GM19324 (cell line): ENCODE results near the gene MAD2L2.

Experiments
- ATAC-seq: cut with Tn5 transposase; IDR thresholded peaks from one replicate; pipeline ENCODE4 v1.9.1; 2021; ENCODE audit warnings: mild to moderate bottlenecking, moderate library complexity; ENCODE audit not compliant: unreplicated experiment, low FRiP score

Gene MAD2L2

DNA sequence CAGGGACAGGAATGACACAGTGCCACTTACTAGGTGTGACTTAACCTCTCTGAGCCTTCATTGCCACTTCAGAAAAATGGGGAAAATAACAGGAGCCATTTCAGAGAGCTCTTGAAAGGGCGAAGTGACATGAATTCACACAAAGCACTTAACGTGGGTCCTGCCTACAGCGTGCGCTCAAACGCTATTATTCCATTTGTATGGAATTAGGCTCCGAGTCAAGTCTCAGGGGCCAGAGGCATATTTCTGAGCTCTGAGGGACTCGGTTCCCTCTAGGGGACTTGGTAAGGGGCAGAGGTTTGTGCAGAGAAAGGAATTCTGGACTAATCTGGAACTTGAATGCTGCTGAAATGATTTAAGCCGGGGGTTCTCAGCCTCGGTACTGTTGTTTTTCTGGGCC lies 24.6 kb upstream of the MAD2L2 start:
- ATAC-seq = no peak

DNA sequence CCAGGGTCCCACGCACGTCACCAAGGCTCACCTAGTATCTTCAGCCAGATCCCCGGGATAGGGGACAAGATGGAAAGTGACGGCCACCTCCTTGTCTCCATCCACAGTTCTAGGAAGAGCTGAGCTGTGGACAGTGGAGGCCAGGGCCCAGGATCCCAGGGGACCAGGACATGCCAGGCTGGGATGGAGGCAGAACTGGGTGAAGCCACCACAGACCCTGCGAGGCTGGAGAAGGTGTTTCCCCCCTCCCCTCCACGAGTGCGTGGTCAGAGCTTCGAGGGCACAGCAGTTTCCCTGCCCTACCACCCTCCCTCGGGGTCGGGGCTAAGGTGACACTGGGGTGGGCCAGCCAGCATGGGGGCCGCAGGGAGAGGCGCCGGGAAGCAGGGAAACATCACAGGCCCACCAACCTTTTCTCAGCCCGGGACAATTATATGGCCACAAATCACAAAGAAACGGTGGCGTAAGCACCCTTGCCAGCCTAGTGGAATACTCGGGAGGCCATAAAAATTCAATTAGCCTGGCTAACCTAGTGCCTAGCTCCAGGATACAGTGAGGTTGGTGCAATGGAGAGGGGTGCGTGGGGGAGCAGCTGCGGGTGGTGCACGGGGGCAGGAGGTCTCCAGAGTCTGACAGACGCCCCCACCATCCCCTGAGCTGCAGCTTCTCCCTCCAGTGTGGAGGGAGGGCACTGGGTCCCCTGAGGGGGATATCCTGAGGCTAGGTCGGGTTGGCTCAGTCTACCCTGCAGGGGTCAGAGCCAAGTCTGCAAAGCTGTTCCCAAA lies 23.9 kb upstream of the MAD2L2 start:
- ATAC-seq = no peak

DNA sequence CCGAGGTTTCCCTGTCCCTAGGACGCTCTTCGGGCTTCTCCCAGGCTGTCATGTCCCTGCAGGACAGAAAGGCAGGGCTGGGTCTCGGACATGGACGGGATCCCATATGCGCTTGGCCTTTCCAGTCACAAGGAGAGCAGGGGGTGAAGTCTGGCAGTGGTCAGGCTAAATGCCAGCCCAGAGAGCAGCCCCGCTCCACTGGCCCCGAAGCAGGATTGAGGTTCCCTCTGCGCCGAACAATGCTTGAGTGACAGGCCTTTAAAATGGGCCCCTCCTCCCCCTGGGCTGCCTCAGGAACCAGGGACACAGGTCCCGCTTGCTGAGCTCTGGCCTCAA lies 23.2 kb upstream of the MAD2L2 start:
- no peak for ATAC-seq

DNA sequence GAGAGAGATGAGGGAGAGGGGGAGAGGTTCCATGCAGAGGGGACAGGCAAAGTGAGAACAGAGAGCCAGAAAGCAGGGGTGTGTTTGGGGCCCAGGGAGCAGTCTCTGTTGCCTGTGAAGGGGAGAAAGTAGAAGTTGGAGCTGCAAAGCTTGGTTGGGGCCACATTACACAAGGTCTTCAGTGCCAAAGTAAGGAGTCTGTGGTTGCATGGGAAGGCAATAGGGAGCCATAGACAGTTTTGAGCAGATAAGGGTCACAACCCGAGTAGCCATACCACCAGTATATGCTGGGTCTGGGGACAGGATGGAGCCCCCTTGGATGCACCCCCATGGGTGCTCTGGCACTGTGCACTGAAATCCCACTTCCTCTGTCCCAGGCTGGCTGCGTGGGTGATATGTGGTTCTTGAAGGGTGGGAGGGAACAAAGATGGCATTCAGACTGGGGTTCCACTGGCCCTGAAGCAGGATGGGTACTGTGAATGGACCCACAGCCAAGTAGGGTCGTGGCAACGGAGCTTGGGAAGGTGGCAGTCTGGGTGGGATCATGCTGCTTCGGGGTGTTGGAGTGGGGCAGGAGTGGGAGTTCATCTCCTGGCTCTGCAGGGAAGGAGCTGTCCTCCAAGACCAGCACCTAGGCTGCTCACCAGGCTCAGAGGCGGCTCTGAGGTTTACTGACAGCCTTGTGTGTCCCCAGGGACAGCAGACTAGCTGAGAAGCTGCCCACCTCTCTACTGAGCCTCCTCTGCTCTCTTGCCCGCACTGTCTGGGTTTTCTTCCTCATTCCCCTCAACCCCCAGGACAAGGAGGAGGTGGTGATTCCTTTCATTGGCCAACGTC lies 22.6 kb upstream of the MAD2L2 start:
- no peak for ATAC-seq

DNA sequence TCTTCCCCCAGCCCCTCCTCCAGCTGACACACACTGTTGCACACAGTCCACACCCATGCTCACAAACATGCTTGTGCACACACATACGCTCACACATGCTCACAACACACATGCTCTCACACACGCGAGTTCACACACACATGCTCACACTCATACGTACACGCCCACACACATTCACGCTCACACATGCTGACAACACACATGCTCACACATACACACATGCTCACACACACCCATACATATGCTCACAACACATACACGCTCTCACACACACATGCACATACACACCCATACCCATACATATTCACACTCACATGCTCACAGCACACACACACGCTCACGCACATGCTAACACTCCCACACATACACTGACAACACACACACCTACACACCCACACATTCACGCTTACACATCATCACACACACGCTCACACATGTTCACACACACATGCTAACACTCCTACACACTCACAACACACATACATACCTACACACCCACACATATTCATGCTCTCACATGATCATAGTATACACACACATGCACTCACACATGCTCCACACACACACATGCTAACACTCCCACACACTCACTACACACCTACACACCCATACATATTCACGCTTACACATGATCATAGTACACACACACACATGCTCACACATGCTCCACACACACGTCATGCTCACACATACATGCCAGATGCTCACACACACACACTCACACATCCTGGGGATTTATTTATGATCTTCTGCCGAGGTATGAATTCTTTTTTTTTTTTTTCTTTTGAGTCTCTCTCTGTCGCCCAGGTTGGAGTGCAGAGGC lies 21.2 kb upstream of the MAD2L2 start:
- no peak for ATAC-seq

DNA sequence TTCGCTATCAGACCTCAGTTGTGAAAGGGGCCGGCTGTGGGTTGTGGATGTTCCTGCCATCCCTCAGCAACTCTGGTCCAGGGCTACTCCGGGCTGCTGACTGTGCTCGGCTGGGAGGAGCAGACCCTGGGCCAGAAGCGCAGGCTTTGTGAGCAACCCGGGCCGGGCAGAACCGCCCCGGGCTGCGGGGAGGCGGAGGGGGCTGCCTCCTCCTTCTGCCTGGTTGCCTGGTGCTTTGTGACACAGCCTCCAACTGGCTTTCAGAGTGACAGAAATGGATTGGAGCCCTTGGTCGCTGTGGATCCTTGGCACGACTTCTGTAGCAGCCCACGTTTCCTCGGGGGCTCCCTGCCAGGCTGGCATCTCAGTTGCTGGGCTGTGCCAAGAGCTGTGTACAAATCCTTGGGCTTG lies 20.6 kb upstream of the MAD2L2 start:
- no peak for ATAC-seq

DNA sequence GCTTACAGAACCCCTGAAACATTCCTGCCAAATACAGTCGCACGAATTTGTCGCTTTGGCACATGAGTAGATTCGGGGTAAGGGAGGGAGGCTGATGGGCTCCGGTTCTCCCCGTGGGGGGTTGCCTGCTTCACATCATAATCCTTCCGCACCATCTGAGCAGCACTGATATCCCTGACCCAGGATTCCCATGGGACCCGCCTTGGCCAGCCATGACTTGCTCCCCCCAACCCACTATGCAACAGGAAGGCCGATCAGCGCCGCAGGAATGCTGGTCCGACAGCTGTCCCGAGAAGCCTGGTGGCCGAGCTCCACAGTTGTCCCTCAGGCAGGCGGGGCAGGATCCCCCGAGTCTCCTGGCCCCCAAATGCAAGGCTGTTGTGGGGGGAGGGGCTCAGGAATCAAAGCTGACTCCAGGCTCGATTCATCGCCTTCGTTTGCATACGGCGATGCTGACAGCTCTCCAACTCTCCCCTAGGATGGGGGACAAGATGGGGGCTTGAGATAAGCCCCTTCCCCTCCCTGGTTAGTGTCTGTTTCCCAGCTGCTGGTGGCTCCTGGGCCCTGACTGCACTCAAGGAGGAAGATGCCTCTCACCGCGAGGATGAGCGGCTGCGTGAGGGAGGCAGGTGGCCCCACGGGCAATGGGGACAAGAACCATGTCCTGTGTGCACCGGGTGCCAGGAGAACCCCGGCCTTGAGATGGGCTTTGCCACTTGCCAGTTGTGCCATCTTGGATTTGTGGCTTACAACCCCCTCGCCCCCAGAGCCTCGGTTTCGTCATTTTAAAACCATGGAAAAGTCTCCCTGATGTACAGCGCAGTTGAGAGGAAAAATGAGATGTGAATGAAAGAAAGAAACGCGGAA lies 19.9 kb upstream of the MAD2L2 start:
- ATAC-seq = no peak

DNA sequence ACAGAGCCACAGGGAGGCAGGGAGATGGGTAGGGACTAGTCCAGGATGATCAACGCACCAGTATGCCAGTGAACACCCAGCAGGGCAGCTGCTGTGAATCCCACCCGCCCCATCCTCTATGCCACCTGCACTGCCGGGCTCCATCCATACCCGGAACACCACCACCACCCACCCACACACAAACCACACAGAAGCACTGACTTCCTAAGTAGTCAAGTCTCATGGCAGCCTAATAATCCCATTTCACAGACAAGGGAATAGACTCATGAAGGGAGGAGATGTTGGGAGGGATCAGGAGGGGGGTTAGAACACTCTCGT lies 16.9 kb upstream of the MAD2L2 start:
- no peak for ATAC-seq

DNA sequence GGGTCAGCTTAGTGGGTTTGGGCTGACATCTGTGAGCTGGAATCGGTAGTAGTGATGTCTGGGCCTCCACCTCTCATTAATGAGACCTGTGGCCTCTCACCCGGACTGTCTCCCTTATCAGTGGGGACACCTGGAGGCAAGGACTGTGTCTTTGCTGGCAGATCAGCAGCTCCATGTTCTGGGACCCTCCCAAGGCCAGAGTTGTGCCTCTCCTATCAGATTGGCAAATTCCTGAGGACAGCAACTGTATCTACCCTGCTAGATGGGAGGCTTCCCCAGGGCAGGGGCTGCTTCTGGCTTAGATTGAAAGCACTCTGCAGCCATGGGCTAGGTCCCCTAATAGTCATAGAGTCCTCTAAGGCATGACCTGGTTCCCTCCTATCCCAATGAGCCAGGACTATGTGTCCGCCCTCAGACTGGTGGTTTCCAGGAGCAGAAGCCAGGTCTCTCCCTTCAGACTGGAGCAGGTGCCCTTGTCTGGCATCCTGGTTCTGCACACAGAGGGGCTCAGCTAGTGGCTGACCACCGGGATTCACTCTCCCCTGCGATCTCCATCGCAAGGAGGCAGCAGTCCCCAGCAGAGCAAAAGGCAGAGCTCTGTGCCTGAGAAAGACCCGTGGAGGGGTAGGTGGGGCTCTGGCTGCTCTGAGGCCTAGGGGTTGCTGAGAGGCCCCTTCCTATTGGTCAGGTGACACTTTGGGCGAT lies 16.4 kb upstream of the MAD2L2 start:
- no peak for ATAC-seq

DNA sequence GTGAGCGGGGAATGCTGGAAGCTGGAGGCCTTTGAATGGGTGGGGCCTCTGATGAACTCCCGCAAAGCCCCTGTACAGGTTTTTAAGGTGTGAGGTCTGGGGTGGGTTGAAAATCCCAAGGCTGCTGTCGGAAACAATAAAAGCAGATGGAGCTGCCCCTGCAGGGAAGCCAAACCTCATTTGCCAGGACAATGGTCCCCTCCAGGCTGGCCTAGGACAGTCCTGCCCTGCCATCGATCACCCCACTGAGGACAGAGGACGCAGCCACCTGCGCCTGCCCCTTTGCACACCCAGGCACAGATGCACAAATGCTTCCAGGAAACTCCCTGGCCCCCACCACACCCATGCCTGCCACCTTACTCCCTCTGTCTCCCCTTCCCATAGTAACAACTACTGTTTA lies 14.9 kb upstream of the MAD2L2 start:
- ATAC-seq = no peak

DNA sequence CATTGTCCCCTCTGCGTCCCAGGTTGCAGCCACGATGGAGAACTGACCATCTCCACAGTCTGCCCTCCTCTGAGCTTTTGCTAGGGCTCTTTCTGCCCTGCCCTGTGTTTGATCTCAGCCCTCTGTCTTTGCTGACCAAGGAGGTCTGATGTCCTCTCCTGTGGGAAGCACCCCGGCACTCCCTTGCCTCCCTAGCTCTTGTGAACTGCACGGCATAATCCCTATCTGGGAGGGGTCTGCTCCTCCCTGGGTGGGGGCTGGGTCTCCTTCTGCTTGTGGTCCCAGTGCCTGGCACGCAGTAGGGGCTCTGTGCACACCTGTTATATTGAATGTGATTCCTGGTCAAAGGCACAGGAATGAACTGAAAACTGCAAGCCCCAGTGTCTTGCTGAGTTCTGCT lies 13.0 kb upstream of the MAD2L2 start:
- ATAC-seq = no peak

DNA sequence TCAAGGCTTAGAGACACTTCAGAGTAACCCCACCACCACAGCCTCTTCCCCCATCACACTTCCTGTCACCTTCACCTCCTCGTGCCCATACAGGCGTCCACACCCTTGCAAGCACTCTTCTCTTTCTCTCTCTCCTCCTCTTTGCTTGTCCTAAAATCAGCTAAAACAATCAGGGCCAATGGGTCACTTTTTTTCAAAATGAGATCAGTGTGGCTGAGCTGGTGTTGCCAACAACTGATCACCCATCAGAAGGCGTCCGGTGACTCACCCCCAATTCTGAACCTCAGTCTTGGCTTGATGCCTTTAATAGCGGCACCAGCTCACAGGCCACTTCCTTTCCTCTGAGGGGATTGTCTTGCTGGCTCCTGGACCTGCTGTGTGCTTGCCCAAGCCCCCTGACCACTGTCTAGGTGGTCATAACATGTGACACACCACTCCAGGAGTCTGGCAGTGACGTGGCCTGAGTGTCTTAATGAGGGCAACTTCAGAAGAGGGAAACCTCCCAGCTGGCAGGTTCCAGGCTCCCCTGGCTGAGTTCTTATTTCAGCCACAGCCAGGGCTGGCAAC lies 12.2 kb upstream of the MAD2L2 start:
- ATAC-seq = no peak

DNA sequence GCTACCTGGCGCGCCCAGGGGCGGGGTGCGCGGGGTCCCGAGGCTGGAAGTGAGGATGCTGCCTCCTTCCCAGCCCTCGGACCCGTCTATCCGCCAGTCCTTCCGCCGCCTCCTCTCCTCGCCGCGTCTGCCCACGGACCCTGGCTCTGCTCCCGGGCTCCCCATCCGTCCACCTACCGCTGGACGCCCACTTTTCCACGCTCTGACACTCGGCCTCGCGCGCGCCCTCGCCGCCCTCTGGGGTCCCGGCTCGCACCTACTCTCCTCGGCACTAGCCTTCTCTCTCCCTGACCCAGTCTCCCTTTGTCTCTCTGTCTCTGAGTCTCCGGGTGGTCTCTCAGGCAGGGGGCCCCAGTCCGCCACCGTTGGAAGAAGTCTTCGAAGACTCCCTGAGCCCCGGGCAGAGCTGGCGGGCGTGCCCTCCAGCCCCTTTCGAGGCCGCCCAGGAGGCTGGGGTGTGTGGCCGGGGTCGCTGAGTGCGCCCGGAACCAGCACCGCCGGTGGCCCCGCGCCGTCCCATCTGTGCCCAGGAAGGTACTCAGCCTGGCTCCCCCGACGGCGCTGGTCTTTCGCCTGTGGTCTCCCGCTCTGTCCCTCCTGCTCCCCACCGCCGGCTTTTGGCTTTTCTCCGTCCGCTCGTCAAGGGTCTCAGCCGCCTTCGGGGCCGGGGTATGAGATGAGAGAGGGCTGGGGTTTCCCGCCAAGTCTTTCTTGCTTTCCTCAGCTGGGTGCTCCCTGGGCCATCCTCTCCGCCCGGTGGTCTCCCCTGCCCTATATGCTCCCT lies 11.2 kb upstream of the MAD2L2 start:
- no peak for ATAC-seq

DNA sequence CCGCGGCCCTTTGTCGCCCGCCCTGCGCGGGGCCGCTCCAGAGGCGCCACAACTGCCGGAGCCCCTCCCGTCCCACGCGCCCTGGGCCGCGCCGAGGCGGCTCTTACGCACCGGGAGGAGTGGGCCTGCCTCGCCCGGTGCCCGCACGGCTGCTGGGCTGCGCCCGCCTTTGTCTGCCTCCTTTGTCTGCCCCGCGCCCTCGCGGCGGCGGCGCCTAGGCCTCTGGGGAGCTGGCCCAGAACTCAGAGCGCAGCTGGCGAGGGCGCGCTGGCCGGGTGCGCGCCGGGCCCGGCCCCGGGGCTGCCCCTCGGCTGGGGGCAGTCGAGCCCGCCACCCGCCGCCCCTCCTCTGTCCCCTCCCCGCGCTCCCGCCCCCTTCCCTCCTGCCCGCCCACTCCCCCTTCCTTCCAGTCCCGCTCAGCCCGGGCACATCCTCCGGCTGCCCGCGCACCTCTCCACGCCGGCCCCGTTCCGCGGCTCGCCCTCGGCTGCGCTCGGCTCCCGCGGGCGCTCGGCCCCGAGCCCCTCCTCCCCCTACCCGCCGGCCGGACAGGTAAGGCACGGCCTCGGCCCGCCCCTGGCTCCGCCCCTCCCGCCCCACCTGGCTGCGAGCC lies 10.5 kb upstream of the MAD2L2 start, which contains the start of gene DRAXIN:
Gene DRAXIN (plus strand): TSS at position 409 of the 613 bp plus-strand sequence. CDS start 14,549 bp downstream, outside the sequence.
- no peak for ATAC-seq

DNA sequence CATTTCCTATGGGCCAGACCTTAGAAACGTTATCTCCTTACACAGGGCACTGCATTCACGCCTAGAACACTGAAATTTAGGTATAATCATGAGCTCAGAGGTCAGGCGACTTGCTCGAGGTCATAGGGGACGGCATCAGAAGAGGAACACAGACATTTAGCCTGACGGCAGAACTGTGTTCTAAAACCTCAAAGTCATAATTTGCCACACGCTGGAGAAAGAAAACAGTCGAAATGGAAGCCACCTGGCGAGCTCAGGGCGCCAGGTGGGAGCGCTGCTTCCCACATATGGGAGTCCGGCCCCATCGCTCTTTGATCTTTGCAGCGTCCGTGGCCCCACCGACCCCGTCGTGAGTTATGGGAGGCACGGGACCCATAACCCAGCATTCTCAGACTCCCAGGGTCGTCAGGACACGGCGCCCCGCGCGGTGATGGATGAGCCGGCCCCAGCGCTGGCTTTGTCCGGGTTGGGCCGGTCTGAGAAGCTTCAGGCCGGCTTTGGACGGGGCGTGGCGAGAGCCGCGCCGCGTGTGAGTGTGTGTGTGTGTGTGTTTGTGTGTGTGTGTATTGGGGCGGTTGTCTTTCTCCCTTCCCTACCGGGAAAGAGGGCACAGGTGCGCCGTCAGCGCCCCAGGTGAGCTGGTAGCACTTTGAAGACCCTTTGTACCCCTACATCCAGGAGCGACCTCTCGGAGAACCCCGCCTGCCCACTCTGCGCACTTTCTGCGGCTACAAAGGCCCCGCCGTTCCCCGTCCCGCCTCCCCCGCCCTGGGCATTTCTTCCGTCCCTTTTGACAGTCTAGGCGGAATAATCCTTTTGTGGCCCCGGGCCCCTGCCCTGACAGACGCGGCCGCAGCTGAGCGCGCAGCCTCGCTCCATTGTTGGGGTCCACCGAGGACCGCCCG lies 9.7 kb upstream of the MAD2L2 start:
- ATAC-seq = no peak

DNA sequence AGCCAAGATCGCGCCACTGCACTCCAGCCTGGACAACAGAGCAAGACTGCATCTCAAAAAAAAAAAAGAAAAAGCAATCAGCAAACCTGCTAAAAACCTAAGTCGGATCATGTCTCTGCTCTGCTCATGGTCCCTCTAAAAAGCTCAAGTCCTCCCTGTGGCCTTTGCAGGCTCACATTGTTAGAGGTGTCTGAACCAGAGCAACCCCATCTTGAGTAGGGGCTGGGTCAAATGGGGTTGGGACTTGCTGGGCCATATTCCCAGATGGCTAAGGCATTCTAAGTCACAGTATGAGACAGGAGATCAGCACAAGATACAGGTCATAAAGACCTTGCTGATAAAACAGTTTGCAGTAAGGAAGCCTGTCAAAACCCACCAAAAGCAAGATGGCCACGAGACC lies 7.6 kb upstream of the MAD2L2 start:
- ATAC-seq = no peak

DNA sequence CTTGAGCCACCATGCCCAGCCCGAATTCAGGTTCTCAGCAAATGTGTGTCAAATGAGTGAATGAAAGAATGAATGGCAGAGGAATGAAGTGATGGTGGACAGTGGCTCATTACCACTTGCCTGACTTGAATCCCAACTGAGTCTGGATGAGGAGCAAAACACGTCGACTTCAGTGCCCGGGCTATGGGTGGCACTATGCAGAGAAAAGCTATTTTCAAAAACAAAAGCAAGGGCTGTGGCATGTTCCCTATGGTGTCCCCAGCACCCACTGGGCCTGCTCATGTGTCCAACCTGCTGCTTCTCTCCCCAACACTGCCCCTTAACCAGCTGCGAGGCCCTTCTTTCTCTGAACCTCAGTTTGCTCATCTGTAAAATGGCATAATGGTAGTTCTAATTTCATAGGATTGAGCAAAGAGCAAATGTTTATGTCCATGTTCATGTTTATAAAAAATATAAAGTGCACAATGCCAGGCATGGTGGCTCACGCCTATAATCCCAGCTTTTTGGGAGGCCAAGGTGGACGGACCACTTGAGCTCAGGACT lies 4.3 kb upstream of the MAD2L2 start:
- no peak for ATAC-seq
